ENCODE results near the gene SLAMF1.
"Not testable (repeated sequence)": the region's sequence is repeated elsewhere in the genome, so short reads cannot be mapped to it uniquely, and the experiment has no call there.

DNA sequence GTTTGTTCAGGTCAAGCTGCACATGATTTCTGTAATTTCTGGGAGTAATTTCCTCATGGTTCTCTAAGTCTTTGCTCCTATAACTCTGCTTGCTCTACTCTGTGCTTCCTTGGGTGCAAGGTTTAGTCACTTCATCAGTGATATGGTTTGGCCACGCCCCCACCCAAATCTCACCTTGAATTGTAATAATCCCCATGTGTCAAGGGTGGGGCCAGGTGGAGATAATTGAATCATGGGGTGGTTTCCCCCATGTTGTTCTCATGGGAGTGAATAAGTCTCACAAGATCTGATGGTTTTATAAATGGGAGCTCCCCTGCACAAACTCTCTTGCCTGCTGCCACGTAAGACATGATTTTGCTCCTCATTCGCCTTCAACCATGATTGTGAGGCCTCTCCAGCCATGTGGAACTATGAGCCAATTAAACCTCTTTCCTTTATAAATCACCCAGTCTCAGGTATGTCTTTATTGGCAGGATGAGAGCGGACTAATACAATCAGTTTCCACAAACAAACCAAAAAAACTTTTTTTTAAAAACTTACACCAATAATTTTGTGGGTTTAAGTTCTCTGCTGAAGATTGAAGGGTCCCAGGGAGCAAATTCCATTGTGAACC lies 19.1 kb downstream of the SLAMF1 start:
- TF ChIP-seq, protein P1, sequence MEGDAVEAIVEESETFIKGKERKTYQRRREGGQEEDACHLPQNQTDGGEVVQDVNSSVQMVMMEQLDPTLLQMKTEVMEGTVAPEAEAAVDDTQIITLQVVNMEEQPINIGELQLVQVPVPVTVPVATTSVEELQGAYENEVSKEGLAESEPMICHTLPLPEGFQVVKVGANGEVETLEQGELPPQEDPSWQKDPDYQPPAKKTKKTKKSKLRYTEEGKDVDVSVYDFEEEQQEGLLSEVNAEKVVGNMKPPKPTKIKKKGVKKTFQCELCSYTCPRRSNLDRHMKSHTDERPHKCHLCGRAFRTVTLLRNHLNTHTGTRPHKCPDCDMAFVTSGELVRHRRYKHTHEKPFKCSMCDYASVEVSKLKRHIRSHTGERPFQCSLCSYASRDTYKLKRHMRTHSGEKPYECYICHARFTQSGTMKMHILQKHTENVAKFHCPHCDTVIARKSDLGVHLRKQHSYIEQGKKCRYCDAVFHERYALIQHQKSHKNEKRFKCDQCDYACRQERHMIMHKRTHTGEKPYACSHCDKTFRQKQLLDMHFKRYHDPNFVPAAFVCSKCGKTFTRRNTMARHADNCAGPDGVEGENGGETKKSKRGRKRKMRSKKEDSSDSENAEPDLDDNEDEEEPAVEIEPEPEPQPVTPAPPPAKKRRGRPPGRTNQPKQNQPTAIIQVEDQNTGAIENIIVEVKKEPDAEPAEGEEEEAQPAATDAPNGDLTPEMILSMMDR (IDR thresholded peaks at IDR 0.05; ENCODE audit: low read depth, low read length): not testable (repeated sequence)
- not testable (repeated sequence) for TF ChIP-seq EZH2phosphoT487 (IDR thresholded peaks at IDR 0.05; ENCODE audit: low read depth)
